H1 (cell line): ENCODE measurements around the gene FMOD. TPM values are rescaled to one million over a fixed set of nuclear protein-coding genes. Genes with fewer than 3 reads are reported as not detected.

Experiments
- CTCF ChIA-PET: fragments of 300-600 bp; sonication (Branson Sonifier 250); formaldehyde crosslinking; loops from one replicate; lab custom pipeline; 2021; ENCODE audit not compliant: partially characterized antibody; lab: Charles Lee
- POLR2A ChIA-PET: fragments of 300-600 bp; sonication (Branson Sonifier 250); formaldehyde crosslinking; loops from one replicate; lab custom pipeline; 2021; ENCODE audit warnings: inconsistent platforms; ENCODE audit not compliant: partially characterized antibody; lab: Charles Lee
- DNase-seq, 2 experiments: peaks; one replicate each; pipeline versions ENCODE4 v3.0.0 to v3.0.0-alpha.2; 2010 to 2022; ENCODE audit warnings: low spot score in 2 of 2, low read depth in 1 of 2, mixed read lengths in 1 of 2
- FAIRE-seq: peaks from 2 replicates; lab custom pipeline; 2011; peaks lifted over from hg19 to GRCh38; lab: Jason Lieb, UNC
- H2AFZ ChIP-seq: 2 replicates; pipeline ENCODE4 v1.8.1; 2012; ENCODE audit warnings: low read length, inconsistent platforms
- H2AK5ac ChIP-seq: 2 replicates; pipeline ENCODE4 v1.6.1; 2013; ENCODE audit warnings: low read depth, low read length
- H2BK120ac ChIP-seq: replicated peaks from 2 replicates; pipeline ENCODE3; 2013; ENCODE audit warnings: low read depth, low read length, inconsistent platforms
- H2BK12ac ChIP-seq: 2 replicates; pipeline ENCODE4 v1.6.1; 2013; ENCODE audit warnings: low read depth, low read length
- H2BK15ac ChIP-seq: 2 replicates; pipeline ENCODE4 v1.6.1; 2013; ENCODE audit warnings: low read length
- H2BK20ac ChIP-seq: 2 replicates; pipeline ENCODE4 v1.6.1; 2013; ENCODE audit warnings: low read length
- H2BK5ac ChIP-seq: 2 replicates; pipeline ENCODE4 v1.6.1; 2013; ENCODE audit warnings: low read depth, low read length
- H3K14ac ChIP-seq: 2 replicates; pipeline ENCODE4 v1.6.1; 2013; ENCODE audit warnings: inconsistent platforms; ENCODE audit not compliant: insufficient read length
- H3K18ac ChIP-seq: 2 replicates; pipeline ENCODE4 v1.6.1; 2013; ENCODE audit warnings: low read length; ENCODE audit errors: extremely low read depth
- H3K23ac ChIP-seq: 2 replicates; pipeline ENCODE4 v1.6.1; 2013; ENCODE audit warnings: inconsistent platforms; ENCODE audit not compliant: insufficient read length
- H3K23me2 ChIP-seq: 2 replicates; pipeline ENCODE4 v1.6.1; 2013; ENCODE audit warnings: low read depth, low read length
- H3K27ac ChIP-seq: 2 replicates; pipeline ENCODE4 v1.6.1; 2011; ENCODE audit warnings: low read depth, low read length, inconsistent platforms
- H3K27me3 ChIP-seq, 4 experiments: replicated peaks in 1 of 4; 1 replicate in 1 of 4; 2 replicates in 3 of 4; pipeline versions ENCODE4 v1.6.1 to v1.8.1; 2011 to 2013; ENCODE audit warnings: low read length in 3 of 4, mild to moderate bottlenecking in 3 of 4, inconsistent platforms in 2 of 4, mixed read lengths in 2 of 4, moderate library complexity in 1 of 4; ENCODE audit not compliant: control insufficient read depth in 3 of 4, insufficient read depth in 3 of 4; ENCODE audit errors: extremely low read depth in 1 of 4
- H3K36me3 ChIP-seq, 4 experiments: 2 replicates each; pipeline versions ENCODE4 v1.6.1 to v1.8.1; 2011 to 2013; ENCODE audit warnings: mild to moderate bottlenecking in 4 of 4, low read length in 3 of 4, moderate library complexity in 2 of 4, control low read depth in 1 of 4, inconsistent platforms in 1 of 4; ENCODE audit not compliant: insufficient read depth in 4 of 4, control insufficient read depth in 2 of 4
- H3K4ac ChIP-seq: replicated peaks from 2 replicates; pipeline ENCODE3; 2013; ENCODE audit warnings: low read length, low read depth, mixed read lengths, inconsistent platforms; ENCODE audit not compliant: insufficient read length
- H3K4me1 ChIP-seq, 4 experiments: replicated peaks in 1 of 4; 1 replicate in 1 of 4; 2 replicates in 3 of 4; pipeline versions ENCODE4 v1.6.1 to v1.8.1; 2011 to 2013; ENCODE audit warnings: low read length in 3 of 4, inconsistent platforms in 2 of 4, mixed read lengths in 1 of 4; ENCODE audit not compliant: insufficient read depth in 4 of 4, control insufficient read depth in 3 of 4
- H3K4me2 ChIP-seq, 2 experiments: 2 replicates each; pipeline versions ENCODE4 v1.6.1 to v1.8.1; 2011 to 2013; ENCODE audit warnings: low read depth in 2 of 2, low read length in 2 of 2, control low read depth in 1 of 2, inconsistent platforms in 1 of 2, mild to moderate bottlenecking in 1 of 2; ENCODE audit not compliant: insufficient read depth in 1 of 2
- H3K4me3 ChIP-seq, 4 experiments: fragments of 200-600, 300-600 bp in 1 of 4; sonication (generic), shearing (Covaris generic), sonication (Bioruptor Twin) in 1 of 4; 2 replicates each; pipeline versions ENCODE4 v1.5.1 to v1.8.1; 2011 to 2016; ENCODE audit warnings: low read length in 4 of 4, low read depth in 3 of 4, control low read depth in 2 of 4, inconsistent platforms in 2 of 4, mild to moderate bottlenecking in 2 of 4, mixed read lengths in 1 of 4, moderate library complexity in 1 of 4; ENCODE audit not compliant: insufficient read depth in 2 of 4; ENCODE audit errors: extremely low read depth in 1 of 4
- H3K56ac ChIP-seq: replicated peaks from 2 replicates; pipeline ENCODE3; 2013; ENCODE audit warnings: low read depth, mild to moderate bottlenecking, mixed read lengths, low read length, inconsistent platforms; ENCODE audit not compliant: insufficient read length
- H3K79me1 ChIP-seq: 2 replicates; pipeline ENCODE4 v1.6.1; 2013; ENCODE audit warnings: low read depth, low read length, control low read depth
- H3K79me2 ChIP-seq, 2 experiments: 2 replicates each; pipeline versions ENCODE4 v1.6.1 to v1.8.1; 2012 to 2013; ENCODE audit warnings: low read length in 2 of 2, mild to moderate bottlenecking in 2 of 2, inconsistent platforms in 1 of 2; ENCODE audit not compliant: insufficient read depth in 2 of 2, control insufficient read depth in 1 of 2
- H3K9ac ChIP-seq, 4 experiments: replicated peaks in 1 of 4; 1 replicate in 1 of 4; 2 replicates in 3 of 4; pipeline versions ENCODE4 v1.6.1 to v1.8.1; 2011 to 2013; ENCODE audit warnings: low read depth in 3 of 4, low read length in 3 of 4, control low read depth in 2 of 4, mild to moderate bottlenecking in 2 of 4, moderate library complexity in 2 of 4, inconsistent platforms in 1 of 4; ENCODE audit errors: extremely low read depth in 1 of 4
- H3K9me3 ChIP-seq, 2 experiments: 2 replicates each; pipeline versions ENCODE4 v1.6.1 to v1.8.1; 2012 to 2013; ENCODE audit warnings: mild to moderate bottlenecking in 2 of 2, moderate library complexity in 2 of 2, control low read depth in 1 of 2, inconsistent platforms in 1 of 2, low read depth in 1 of 2, low read length in 1 of 2, mixed read lengths in 1 of 2; ENCODE audit not compliant: insufficient read depth in 2 of 2
- H4K20me1 ChIP-seq, 2 experiments: replicated peaks in 1 of 2; 2 replicates each; pipeline versions ENCODE3 to v1.8.1; 2011 to 2013; ENCODE audit warnings: inconsistent platforms in 2 of 2, low read length in 2 of 2, mild to moderate bottlenecking in 1 of 2; ENCODE audit not compliant: insufficient read depth in 2 of 2, control insufficient read depth in 1 of 2
- H4K5ac ChIP-seq: 2 replicates; pipeline ENCODE4 v1.6.1; 2013; ENCODE audit warnings: low read length, low read depth, mixed read lengths, inconsistent platforms; ENCODE audit not compliant: insufficient read length
- H4K8ac ChIP-seq: 2 replicates; pipeline ENCODE4 v1.8.0; 2013; ENCODE audit warnings: mild to moderate bottlenecking, moderate library complexity, low read length, inconsistent platforms; ENCODE audit not compliant: insufficient read depth; ENCODE audit errors: extremely low read depth
- H4K91ac ChIP-seq: replicated peaks from 2 replicates; pipeline ENCODE3; 2013; ENCODE audit warnings: low read length, mixed read lengths, inconsistent platforms; ENCODE audit not compliant: insufficient read length
- BACH1 ChIP-seq: IDR thresholded peaks from 2 replicates; pipeline ENCODE4 v1.6.1; 2012; ENCODE audit warnings: low read length, improper control_type of control experiment
- CTBP2 ChIP-seq: IDR thresholded peaks from 2 replicates; pipeline ENCODE4 v1.7.0; 2011; ENCODE audit warnings: borderline replicate concordance, mild to moderate bottlenecking, moderate library complexity, mixed read lengths, low read length; ENCODE audit not compliant: insufficient read depth, insufficient read length
- EGR1 ChIP-seq: IDR thresholded peaks from 2 replicates; pipeline ENCODE4 v1.6.1; 2011; ENCODE audit warnings: low read depth, low read length, borderline replicate concordance
- GABPA ChIP-seq: IDR thresholded peaks from 2 replicates; pipeline ENCODE4 v1.6.1; 2011; ENCODE audit warnings: mild to moderate bottlenecking, low read length, moderate library complexity, borderline replicate concordance; ENCODE audit not compliant: insufficient read depth
- HDAC2 ChIP-seq, 2 experiments: fragments of 300-600 bp in 1 of 2; sonication (generic) in 1 of 2; IDR thresholded peaks; 2 replicates each; pipeline ENCODE4 v1.6.1; 2011 to 2012; ENCODE audit warnings: low read depth in 2 of 2, low read length in 2 of 2, mild to moderate bottlenecking in 2 of 2, moderate library complexity in 2 of 2, borderline replicate concordance in 1 of 2, inconsistent platforms in 1 of 2
- JUND ChIP-seq: IDR thresholded peaks from 2 replicates; pipeline ENCODE4 v1.6.1; 2011; ENCODE audit warnings: mild to moderate bottlenecking, improper control_type of control experiment, low read length
- NRF1 ChIP-seq: IDR thresholded peaks from 2 replicates; pipeline ENCODE4 v1.6.1; 2011; ENCODE audit warnings: mild to moderate bottlenecking, low read depth, low read length, improper control_type of control experiment
- RAD21 ChIP-seq, 2 experiments: IDR thresholded peaks in 1 of 2; conservative IDR thresholded peaks in 1 of 2; 2 replicates each; pipeline ENCODE4 v1.6.1; 2011; ENCODE audit warnings: low read depth in 2 of 2, low read length in 2 of 2, improper control_type of control experiment in 1 of 2, inconsistent platforms in 1 of 2, mild to moderate bottlenecking in 1 of 2, moderate library complexity in 1 of 2
- RBBP5 ChIP-seq: IDR thresholded peaks from 2 replicates; pipeline ENCODE4 v1.7.1; 2012; ENCODE audit warnings: low read depth, mild to moderate bottlenecking, inconsistent platforms, low read length, moderate library complexity, borderline replicate concordance
- RXRA ChIP-seq: IDR thresholded peaks from 2 replicates; pipeline ENCODE4 v1.6.1; 2011; ENCODE audit warnings: low read depth, mild to moderate bottlenecking, low read length, moderate library complexity; ENCODE audit not compliant: insufficient read depth
- SP1 ChIP-seq: IDR thresholded peaks from 2 replicates; pipeline ENCODE4 v1.6.1; 2011; ENCODE audit warnings: low read depth, low read length
- SP4 ChIP-seq: IDR thresholded peaks from 2 replicates; pipeline ENCODE4 v1.6.1; 2012; ENCODE audit warnings: low read length, inconsistent platforms
- TAF1 ChIP-seq: IDR thresholded peaks from 2 replicates; pipeline ENCODE4 v1.6.1; 2011; ENCODE audit warnings: mild to moderate bottlenecking, low read depth, low read length
- TCF12 ChIP-seq: IDR thresholded peaks from 2 replicates; pipeline ENCODE4 v1.6.1; 2011; ENCODE audit warnings: low read depth, mild to moderate bottlenecking, low read length
- WGBS, 2 experiments: shearing (Covaris generic) in 1 of 2; methylation state at CpG; one replicate each; pipeline versions ENCODE4 v1.1.6 to v1.1.7; 2013 to 2015; ENCODE audit warnings: low lambda C conversion rate in 2 of 2, mixed read lengths in 2 of 2, inconsistent platforms in 1 of 2, low coverage in 1 of 2, missing lambda C conversion rate in 1 of 2; ENCODE audit not compliant: insufficient replicate concordance in 2 of 2, insufficient coverage in 1 of 2, insufficient read length in 1 of 2; ENCODE audit errors: extremely low coverage in 1 of 2, missing lambda C conversion rate in 1 of 2; 5-methylcytosine and 5-hydroxymethylcytosine counted together
- polyA plus RNA-seq, 7 experiments: library from polyadenylated mRNA; depleted of rRNA in 3 of 7; stranded (reverse) in 5 of 7; unstranded in 2 of 7; fragments of >200 nt in 5 of 7; fragments of 200-250 nt in 2 of 7; gene quantifications; 1 replicate in 5 of 7; 2 replicates in 1 of 7; 4 replicates in 1 of 7; pipeline versions ENCODE4 v1.2.1 to v1.2.3, GENCODE V29; 2011 to 2013; ENCODE audit warnings: missing spikeins in 2 of 7, mixed read lengths in 2 of 7
- total RNA-seq: library from RNA; stranded (reverse); fragmentation: NEBNext Ultra II Directional; extraction: Animal tissue kit (Norgen Biotek cat#: 25700); gene quantifications from 2 replicates; pipeline ENCODE4 v1.2.1, GENCODE V29; 2021
- TF ChIP-seq, protein P1 (sequence below): IDR thresholded peaks from 2 replicates; pipeline ENCODE4 v1.6.1; 2012; ENCODE audit warnings: inconsistent platforms

FMOD gene
- total and polyA plus RNA-seq, 2 of the 8 experiments (the other 6 are each of a cell fraction or from before 2014, with no cell fraction given): 0.17 to 0.32 TPM

DNA sequence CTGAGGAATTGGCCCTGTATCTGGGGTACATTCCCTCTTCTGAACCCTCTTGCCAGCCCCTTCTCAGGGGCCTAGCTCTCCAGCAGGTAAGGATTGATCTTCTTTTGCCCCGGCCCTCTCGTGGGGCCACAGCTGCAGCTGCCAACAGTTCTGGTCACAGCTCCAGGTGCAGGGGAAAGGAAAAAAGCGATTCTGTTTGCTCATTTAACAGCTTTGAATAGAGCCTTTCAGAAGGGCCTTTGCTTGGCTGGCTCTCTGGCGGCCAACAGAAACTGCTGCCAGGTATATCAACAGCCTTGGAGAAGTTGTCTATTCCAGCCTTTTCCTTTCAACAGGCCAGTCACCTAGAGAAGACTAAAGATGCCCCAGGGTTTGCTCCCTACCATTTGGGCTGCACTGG is 16.1 kb upstream of the FMOD start:
- H2AK5ac ChIP-seq: no peak overlapping the region
- no peaks in the 10 kb centered on the region for H3K9me3 ChIP-seq
- H4K5ac ChIP-seq: no peak overlapping the region
- FAIRE-seq (no peak), DNase-seq (no peak)
- no peak overlapping the region for H4K91ac ChIP-seq
- no peak overlapping the region for H3K4ac ChIP-seq
- H2BK15ac ChIP-seq: no peak overlapping the region
- H2BK12ac ChIP-seq: no peak overlapping the region
- no peak overlapping the region for H2AFZ ChIP-seq
- H2BK120ac ChIP-seq: no peak overlapping the region
- H3K36me3 ChIP-seq: no peaks in the 10 kb centered on the region
- no peak overlapping the region for H4K8ac ChIP-seq
- H3K4me2 ChIP-seq: no peak overlapping the region
- H3K18ac ChIP-seq: no peak overlapping the region
- 83% methylated on average over 4 of the region's 4 CpGs; no CpG with 5 or more reads in 1 of the 2 experiments for WGBS, 2 experiments
- ChIA-PET POLR2A (no interaction called here), CTCF (interaction anchor here (0.6 to 3.0 kb wide), 7 partner anchors 19 to 1378 kb away, joined by 3 to 20 read pairs (median 4); no protein-coding TSS in a partner anchor)
- H3K4me3 ChIP-seq: no peak overlapping the region
- H3K23me2 ChIP-seq: no peaks in the 10 kb centered on the region
- H3K23ac ChIP-seq: no peak overlapping the region
- H3K14ac ChIP-seq: no peak overlapping the region
- no peak overlapping the region for H3K9ac ChIP-seq
- H3K27me3 ChIP-seq: no peaks in the 10 kb centered on the region; a peak in 2 of 7 replicates
- H3K4me1 ChIP-seq: no peaks in the 10 kb centered on the region
- no peaks in the 10 kb centered on the region for H4K20me1 ChIP-seq
- no peaks in the 10 kb centered on the region for H3K79me2 ChIP-seq
- no peaks in the 10 kb centered on the region for H3K79me1 ChIP-seq
- H2BK20ac ChIP-seq: no peak overlapping the region
- no peak overlapping the region for H2BK5ac ChIP-seq
- H3K56ac ChIP-seq: no peak overlapping the region
- H3K27ac ChIP-seq: no peak overlapping the region
- TF ChIP-seq NRF1 (no peak), RBBP5 (no peak), CTBP2 (no peak), TAF1 (no peak), BACH1 (no peak), JUND (no peak), SP4 (no peak), RXRA (no peak), EGR1 (no peak), GABPA (no peak), HDAC2 (IDR thresholded peaks at IDR 0.05; ENCODE audit: borderline replicate concordance in 1 of 2, low read depth in 2 of 2, low read length in 2 of 2) (no peak), SP1 (no peak), TCF12 (no peak), RAD21 (IDR thresholded peaks at IDR 0.05 in 1 of 2, conservative IDR thresholded peaks at IDR 0.05 in 1 of 2; ENCODE audit: low read depth in 2 of 2, low read length in 2 of 2) (no peak)
- TF ChIP-seq, protein P1, sequence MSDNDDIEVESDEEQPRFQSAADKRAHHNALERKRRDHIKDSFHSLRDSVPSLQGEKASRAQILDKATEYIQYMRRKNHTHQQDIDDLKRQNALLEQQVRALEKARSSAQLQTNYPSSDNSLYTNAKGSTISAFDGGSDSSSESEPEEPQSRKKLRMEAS: no peak
